Effector CD4-positive, alpha-beta T cell (primary cell): ENCODE results near the gene KRT80.
A peak's percentile ranks its signal among the peaks of the same experiment; 100 is the strongest.

ENCODE experiments used
- DNase-seq: peaks from one replicate; pipeline ENCODE4 v3.0.0-alpha.2; 2020

KRT80 gene

GRCh38 chr12:52178443-52178842 lies 13.4 kb downstream of the KRT80 start:
- no peak for DNase-seq

GRCh38 chr12:52175371-52176350 lies 16.2 kb downstream of the KRT80 start:
- DNase-seq, result no peak

DNA sequence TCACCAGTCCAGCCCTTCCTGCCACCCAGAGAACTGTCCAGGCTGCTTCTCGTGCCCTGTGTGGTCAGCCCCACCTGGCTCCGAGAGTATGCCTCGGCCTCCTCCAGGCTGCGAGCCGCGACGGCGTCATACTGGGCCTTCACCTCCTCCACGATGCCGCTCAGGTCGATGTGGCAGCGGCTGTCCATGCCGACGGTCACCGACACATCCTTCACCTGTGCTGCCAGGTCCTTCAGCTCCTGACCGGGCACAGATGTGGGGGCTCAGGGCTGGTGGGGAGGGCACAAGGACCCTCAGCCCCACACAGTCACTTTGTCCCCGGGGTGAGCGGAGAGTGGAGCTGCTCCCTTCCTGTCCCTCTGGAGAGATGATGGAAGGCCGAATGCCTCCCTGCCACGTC lies 18.3 kb downstream of the KRT80 start:
- no peak for DNase-seq

DNA sequence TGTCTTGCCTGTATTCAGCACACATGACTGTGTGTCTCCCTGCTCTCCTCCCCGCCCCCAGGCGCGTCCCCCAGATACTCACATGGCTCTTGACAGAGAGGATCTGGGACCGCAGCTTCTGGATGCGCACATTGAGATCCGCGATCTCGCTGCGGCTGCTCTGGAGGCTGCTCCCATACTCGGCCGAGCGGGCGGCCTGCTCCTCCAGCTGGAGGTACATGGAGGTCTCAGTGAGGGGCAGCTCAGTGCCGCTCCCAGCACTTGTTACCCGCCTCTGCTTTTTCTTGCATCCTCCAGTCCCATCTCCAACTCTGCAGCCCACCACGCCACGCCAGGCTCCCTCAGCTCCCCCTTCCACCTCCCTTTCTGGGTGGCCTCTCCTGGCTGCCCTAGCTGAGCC lies 18.9 kb downstream of the KRT80 start:
- no peak for DNase-seq

- no peak for DNase-seq
These were observed 19.8 kb downstream of the KRT80 start for GRCh38 chr12:52171950-52172512.

DNA sequence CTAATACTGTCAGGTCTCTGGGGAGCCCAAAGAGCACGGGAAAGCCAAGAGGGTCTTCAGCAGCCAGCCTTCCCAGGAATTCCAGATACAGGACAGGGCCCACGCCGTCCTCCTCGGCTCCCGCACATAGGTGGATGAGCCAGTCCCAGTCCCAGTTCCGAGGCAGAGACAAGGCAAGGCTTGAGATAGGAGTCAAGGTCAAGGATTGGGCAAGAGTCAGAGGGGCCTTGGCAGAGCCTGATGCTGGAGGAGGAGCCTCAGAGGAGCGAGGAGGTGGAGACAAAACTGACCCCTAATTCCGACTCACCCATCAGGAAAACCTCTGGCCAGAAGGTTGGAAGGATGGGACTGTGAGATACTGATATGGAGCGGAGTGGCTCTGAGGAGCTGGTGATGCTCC lies 21.0 kb downstream of the KRT80 start:
- no peak for DNase-seq

GRCh38 chr12:52169886-52170285 lies 21.9 kb downstream of the KRT80 start:
- no peak for DNase-seq

- no peak for DNase-seq
These were observed 23.6 kb downstream of the KRT80 start for GRCh38 chr12:52168019-52168717.

- DNase-seq, result no peak
These were observed 24.3 kb downstream of the KRT80 start for GRCh38 chr12:52167526-52167925.

DNA sequence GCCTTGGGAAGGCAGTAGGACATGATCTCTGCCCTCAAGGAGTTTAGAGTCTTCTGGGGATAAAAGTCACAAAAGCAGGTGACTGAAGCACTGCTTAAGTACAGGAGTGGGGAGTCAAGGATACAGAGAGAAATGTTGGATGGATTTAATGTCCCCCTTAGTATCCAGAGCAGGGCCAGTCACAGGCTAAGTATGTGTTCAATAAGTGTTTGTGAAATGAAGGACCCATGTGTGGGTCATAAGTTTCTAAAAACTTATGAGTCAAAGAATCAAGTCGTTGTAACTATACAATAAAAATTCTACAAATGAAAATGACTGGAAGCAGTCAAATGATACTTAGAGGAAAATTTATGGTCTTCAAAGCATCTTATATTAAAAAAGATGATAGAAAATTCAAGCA lies 25.1 kb downstream of the KRT80 start:
- no peak for DNase-seq

DNA sequence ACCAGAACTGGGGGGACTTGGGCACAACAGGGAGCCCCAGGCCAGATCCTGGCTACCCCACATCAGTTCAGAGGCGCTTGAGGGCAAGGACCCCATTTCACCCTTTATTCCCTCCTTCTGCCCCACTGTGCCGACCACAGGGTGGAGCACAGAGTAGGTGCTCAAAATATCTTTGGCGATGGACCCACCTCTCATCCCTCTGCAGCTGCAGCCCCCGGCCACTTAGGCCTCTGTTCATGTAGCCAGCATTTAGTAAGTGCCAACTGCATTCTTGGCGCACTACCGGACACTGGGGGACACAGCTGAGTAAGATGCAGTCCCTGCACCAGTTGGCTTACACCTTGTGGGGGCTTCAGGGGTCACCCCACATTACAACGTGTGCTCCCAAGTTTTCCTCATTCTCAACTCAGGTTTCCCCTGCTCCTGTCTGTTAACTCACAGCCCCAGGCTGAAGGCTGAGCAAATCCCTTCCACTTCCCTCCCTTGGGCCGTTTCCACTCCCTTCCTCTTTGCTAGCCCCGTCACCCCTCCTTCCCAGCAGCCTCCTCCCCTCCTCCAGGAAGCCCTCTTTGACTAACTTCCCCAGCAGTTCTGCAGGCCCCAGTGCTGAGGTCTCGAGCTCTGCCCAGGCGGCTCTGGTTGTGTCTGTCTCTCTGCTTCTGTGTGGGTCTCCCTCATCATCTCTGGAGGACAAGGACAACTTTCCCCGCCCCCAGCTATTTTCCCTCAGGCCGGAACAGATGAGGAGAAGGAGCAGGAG lies 26.5 kb downstream of the KRT80 start:
- no peak for DNase-seq

DNA sequence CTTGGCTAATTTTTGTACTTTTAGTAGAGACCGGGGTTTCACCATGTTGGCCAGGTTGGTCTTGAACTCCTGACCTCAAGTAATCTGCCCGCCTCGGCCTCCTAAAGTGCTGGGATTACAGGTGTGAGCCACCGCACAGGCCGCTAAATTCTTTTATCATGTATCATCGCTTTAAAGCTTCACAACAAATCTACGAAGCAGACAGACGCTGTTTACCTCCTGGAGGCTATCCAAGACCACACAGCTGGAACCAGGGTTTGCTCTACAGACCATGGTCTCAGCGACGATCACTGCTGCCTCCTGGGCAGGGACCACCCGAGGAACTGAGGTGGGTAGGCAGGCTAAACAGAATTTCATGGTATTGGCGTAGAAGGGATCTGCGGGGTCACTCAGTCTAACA lies 27.2 kb downstream of the KRT80 start:
- DNase-seq, result no peak

- no peak for DNase-seq
These were observed 28.8 kb downstream of the KRT80 start for GRCh38 chr12:52162981-52163380.

GRCh38 chr12:52160200-52160599 lies 31.6 kb downstream of the KRT80 start:
- no peak for DNase-seq

DNA sequence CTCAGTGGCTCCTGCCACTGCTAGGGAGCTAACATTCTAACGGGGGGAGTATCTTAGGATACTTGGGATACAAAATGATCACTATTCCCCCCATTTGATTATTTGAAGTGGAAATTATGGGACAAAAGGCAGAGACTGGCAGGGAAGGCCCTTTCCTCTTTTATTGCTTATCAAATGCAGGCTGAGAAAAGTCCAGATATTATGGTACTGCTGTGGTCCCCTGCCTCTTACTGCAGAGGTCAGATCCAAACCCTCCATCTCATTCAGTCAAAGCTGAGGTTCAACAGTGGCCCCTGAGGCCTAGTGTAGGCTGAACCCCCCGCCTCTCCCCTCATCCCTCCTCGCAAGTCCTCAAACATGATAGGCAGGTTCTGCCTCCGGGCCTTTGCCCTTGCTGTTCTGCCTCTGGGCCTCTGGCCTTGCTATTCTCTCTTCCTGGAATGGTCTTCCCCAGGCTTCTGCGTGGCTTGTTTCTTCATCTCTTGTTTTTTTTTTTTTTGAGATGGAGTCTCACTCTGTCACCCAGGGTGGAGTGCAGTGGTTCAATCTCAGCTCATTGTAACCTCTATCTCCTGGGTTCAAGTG lies 34.2 kb downstream of the KRT80 start:
- no peak for DNase-seq

- DNase-seq, result peak; percentile 63
These were observed 34.9 kb downstream of the KRT80 start for GRCh38 chr12:52156757-52157565.

GRCh38 chr12:52156311-52156710 lies 35.5 kb downstream of the KRT80 start:
- DNase-seq, result no peak

- peak; percentile 23 for DNase-seq
These were observed 36.6 kb downstream of the KRT80 start for GRCh38 chr12:52155048-52155868.

DNA sequence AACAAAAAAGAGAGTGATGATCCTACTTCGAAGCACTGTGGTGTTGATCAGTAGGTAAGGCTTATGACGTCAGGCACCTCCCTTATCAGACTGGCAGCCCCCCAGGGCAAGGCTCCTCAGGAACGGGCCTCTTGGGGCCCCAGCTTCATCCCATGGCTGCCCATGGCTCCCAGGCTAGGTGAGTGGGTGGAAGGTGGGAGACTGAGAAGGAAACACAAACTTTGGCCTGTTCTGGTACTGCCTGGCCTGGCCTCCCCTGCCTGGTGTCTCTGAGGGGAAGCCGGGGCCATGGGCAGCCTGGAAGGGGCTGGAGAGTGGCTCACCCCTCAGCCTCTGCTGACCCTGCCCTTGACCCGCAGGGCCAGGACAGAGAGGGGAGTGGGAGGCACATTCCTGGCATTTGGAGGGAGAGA lies 38.9 kb downstream of the KRT80 start:
- no peak for DNase-seq
